Islet of Langerhans (tissue), 1 donor: ENCODE results near the gene U2AF2.
"Not testable (repeated sequence)": the region's sequence is repeated elsewhere in the genome, so short reads cannot be mapped to it uniquely, and the experiment has no call there.

Experiments used
- FAIRE-seq: peaks from one replicate; lab custom pipeline; 2011; peaks lifted over from hg19 to GRCh38; lab: Jason Lieb, UNC

The U2AF2 gene

GRCh38 chr19:55712804-55713631 lies 58.2 kb downstream of the U2AF2 start:
- no peak for FAIRE-seq

DNA sequence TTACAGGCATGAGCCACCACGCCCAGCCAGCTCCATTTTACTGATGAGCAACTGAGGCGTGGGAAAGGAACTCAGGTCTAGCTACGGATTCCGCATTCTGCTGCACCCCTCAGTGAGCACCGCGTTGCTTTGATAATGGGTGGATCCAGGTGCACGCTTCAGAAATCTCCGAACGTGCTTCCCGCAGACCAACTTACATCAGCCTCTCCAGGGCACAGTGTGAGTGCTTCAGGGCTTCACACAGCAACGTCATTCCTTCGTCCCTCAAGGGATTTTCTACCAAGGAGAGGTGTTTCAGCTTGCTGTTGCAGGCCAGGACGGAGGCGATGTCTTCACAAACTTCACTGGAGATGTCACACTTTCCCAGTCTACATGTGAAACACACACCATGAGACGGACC lies 61.7 kb downstream of the U2AF2 start:
- no peak for FAIRE-seq

DNA sequence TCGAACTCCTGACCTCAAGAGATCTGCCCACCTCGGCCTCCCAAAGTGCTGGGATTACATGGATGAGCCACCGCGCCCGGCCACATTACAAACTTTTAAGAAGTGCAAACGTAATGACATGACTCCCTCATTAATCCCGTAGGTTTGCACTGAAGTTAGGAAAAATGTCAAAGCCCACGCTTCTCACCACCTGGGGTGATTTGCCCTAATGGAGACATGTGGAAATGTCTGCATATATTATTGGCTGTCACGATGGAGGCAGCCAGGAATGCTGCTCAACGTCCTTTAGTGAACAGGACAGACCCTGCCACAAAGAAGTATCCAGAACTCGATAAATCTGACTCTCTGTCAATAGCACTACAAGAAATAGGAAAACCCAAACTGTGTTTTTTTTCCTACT lies 62.4 kb downstream of the U2AF2 start:
- FAIRE-seq, result no peak

GRCh38 chr19:55717879-55718711 lies 63.3 kb downstream of the U2AF2 start:
- not testable (repeated sequence) for FAIRE-seq

DNA sequence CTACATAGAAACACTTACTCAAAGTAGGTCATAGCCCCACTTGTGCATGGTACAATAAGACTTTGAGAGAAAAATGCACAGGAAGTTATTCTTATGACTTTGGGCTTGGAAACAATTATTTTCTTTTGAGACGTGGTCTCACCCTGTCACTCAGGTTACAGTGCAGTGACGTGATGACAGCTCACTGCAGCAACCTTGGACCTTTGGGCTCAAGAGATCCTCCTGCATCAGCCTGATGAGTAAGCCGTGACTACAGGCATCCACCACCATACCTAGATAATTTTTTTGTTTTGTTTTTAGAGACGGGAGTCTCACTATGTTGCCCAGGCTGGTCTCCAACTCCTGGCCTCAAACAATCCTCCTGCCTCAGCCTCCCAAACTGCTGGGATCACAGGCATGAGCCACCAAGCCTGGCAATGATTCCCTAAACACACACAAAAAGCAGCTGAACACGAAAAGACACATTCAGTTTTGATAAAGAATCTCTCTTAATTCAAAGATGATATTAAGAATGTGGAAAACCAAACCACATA lies 65.4 kb downstream of the U2AF2 start:
- FAIRE-seq, result no peak

DNA sequence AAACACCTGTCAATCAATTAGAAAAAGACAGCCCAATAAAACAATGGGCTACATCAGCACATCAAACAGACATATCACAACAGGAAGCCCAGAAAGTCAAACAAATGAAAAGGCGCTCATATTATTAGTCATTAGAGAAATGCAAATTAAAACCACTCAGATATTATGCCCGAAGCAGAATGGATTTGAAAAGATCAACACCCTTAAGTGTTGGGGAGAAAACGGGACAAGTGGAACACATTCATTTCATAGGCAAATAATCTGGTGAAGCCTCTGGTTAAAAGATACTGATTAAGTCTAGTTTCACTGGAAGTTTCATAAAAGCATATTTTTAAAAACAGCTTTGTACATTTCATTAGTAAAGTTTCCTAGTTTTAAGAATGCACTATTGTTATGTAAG lies 66.0 kb downstream of the U2AF2 start:
- FAIRE-seq, result no peak

DNA sequence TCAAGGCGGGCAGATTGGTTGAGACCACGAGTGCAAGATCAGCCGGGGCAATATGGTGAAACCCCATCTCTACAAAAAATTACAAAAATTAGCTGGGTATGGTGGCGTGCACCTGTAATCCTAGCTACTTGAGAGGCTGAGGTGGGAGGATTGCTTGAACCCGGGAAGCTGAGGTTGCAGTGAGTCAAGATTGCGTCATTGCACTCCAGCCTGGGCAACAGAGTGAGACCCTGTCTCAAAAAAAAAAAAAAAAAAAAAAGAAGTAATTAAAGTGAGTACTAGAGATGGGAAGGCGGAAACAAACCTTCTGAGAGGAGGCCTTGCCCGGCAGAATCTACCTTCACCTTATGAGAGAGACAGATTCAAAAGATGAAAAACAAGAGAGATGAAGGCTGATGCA lies 68.7 kb downstream of the U2AF2 start:
- FAIRE-seq, result no peak
